RWPE2 (cell line): ENCODE results near the gene CFAP74.

Source experiments
- ATAC-seq: fragments of 200-7000 bp; cut with Tn5 transposase; 3 replicates; pipeline ENCODE4 v1.9.1; 2021; ENCODE audit warnings: low read depth
- DNase-seq: peaks from one replicate; pipeline ENCODE4 v3.0.0-alpha.2; 2020; ENCODE audit warnings: low spot score
- H3K27ac ChIP-seq: fragments of 450-650 bp; 2 replicates; pipeline ENCODE4 v1.5.1; 2017; ENCODE audit warnings: mild to moderate bottlenecking; ENCODE audit not compliant: poor library complexity, severe bottlenecking
- H3K27me3 ChIP-seq: fragments of 250-450 bp; sonication (Bioruptor Pico); 2 replicates; pipeline ENCODE4 v1.5.1; 2021; ENCODE audit warnings: mild to moderate bottlenecking, moderate library complexity; ENCODE audit not compliant: insufficient read depth, poor library complexity, severe bottlenecking
- H3K36me3 ChIP-seq: fragments of 250-450 bp; sonication (Bioruptor Pico); 2 replicates; pipeline ENCODE4 v1.5.1; 2020; ENCODE audit warnings: low read depth, mild to moderate bottlenecking, moderate library complexity
- H3K4me1 ChIP-seq: fragments of 250-450 bp; sonication (Bioruptor Pico); 2 replicates; pipeline ENCODE4 v1.5.1; 2021; ENCODE audit warnings: mild to moderate bottlenecking, moderate library complexity; ENCODE audit not compliant: insufficient read depth, poor library complexity, severe bottlenecking
- H3K4me3 ChIP-seq: fragments of 250-450 bp; sonication (Bioruptor Pico); 2 replicates; pipeline ENCODE4 v1.5.1; 2021; ENCODE audit warnings: mild to moderate bottlenecking, moderate library complexity; ENCODE audit not compliant: severe bottlenecking
- H3K9me3 ChIP-seq: fragments of 250-450 bp; sonication (Bioruptor Pico); 2 replicates; pipeline ENCODE4 v1.5.1; 2021; ENCODE audit warnings: mild to moderate bottlenecking, moderate library complexity; ENCODE audit not compliant: severe bottlenecking
- TF ChIP-seq, protein P1 (sequence below): fragments of 450-650 bp; IDR thresholded peaks from one replicate; pipeline ENCODE4 v1.5.1; 2017; ENCODE audit warnings: mild to moderate bottlenecking, moderate library complexity; ENCODE audit not compliant: poor library complexity, severe bottlenecking

The CFAP74 gene

DNA sequence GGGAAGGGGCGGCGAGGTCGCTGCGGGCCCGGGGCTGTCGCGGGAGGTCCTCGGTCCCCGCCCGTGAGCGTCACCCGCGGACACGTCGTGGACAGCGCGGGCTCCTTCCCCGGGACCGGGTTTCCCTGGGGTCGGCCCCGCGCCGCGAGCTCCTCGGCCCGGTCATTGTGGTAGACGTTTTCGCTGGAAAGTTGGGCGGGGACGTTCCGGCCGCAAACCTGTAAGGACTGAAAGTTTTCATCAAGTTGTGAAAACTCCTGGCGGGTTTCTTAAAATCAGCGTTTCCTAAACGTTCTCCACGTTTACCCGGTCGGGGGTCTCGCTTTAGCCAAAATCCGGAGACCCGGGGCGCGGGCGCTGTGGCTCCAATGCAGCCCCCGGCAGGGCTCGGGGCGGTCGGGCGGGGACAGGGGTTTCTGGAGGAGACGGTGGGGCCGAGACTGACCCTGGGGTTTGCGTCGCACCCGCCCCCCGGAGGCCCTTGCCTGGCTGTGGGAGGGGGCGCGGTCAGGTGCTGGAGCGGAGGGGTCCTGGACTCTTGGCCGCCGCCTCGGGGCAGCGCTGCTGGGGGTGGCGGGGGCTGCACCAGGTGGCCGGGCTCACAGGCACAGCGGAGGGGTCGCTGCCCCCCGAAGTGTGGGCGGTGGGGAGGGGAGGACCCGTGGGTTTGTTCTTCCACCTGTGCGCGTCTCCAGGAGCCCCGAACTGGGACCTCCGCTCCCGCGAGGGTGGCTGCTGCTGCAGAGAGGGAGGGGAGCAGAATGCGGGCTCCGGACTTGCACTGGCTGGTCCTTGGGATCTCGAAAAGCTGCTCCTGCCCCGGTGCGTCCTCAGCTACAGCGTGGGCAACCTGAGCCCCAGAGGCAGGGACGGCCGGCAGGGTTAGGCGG lies 47.5 kb upstream of the CFAP74 start:
- Histone ChIP-seq H3K9me3 (no peaks in the 10 kb centered on the region), H3K27ac (peak overlapping the region; percentile 54), H3K27me3 (no peaks in the 10 kb centered on the region), H3K4me1 (no peaks in the 10 kb centered on the region), H3K4me3 (peak overlapping the region; percentile 57), H3K36me3 (peaks cover 9% of the 10 kb centered on the region; the same call in 1 of the 2 replicates)
- DNase-seq (no peak), ATAC-seq (no peak)
- TF ChIP-seq, protein P1, sequence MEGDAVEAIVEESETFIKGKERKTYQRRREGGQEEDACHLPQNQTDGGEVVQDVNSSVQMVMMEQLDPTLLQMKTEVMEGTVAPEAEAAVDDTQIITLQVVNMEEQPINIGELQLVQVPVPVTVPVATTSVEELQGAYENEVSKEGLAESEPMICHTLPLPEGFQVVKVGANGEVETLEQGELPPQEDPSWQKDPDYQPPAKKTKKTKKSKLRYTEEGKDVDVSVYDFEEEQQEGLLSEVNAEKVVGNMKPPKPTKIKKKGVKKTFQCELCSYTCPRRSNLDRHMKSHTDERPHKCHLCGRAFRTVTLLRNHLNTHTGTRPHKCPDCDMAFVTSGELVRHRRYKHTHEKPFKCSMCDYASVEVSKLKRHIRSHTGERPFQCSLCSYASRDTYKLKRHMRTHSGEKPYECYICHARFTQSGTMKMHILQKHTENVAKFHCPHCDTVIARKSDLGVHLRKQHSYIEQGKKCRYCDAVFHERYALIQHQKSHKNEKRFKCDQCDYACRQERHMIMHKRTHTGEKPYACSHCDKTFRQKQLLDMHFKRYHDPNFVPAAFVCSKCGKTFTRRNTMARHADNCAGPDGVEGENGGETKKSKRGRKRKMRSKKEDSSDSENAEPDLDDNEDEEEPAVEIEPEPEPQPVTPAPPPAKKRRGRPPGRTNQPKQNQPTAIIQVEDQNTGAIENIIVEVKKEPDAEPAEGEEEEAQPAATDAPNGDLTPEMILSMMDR: no peak

GRCh38 chr1:2050461-2050792 lies 46.8 kb upstream of the CFAP74 start:
- no peak for DNase-seq
- no peaks in the 10 kb centered on the region for H3K4me1 ChIP-seq
- ATAC-seq: peak; percentile 11; the same call in 2 of the 3 replicates
- H3K27me3 ChIP-seq: no peaks in the 10 kb centered on the region
- H3K9me3 ChIP-seq: no peaks in the 10 kb centered on the region
- peak overlapping the region; percentile 54 for H3K27ac ChIP-seq
- peak overlapping the region; percentile 57 for H3K4me3 ChIP-seq
- TF ChIP-seq, protein P1: no peak
- H3K36me3 ChIP-seq: peaks cover 2% of the 10 kb centered on the region; the same call in 1 of the 2 replicates

GRCh38 chr1:2049718-2050431 lies 46.3 kb upstream of the CFAP74 start, which contains the start of gene PRKCZ:
TSS of gene PRKCZ (plus strand) at chr1:2050411. CDS start at chr1:2050631, 220 bp downstream.
- DNase-seq (peak; percentile 96), ATAC-seq (peak; percentile 78)
- Histone ChIP-seq H3K4me3 (peak within 1 kb of the TSS; percentile 57), H3K27ac (peak within 1 kb of the TSS; percentile 54), H3K4me1 (no peaks in the 10 kb centered on the region), H3K36me3 (no peaks in the 10 kb centered on the region), H3K9me3 (no peaks in the 10 kb centered on the region), H3K27me3 (no peaks in the 10 kb centered on the region)
- TF ChIP-seq, protein P1: peak; percentile 19

DNA sequence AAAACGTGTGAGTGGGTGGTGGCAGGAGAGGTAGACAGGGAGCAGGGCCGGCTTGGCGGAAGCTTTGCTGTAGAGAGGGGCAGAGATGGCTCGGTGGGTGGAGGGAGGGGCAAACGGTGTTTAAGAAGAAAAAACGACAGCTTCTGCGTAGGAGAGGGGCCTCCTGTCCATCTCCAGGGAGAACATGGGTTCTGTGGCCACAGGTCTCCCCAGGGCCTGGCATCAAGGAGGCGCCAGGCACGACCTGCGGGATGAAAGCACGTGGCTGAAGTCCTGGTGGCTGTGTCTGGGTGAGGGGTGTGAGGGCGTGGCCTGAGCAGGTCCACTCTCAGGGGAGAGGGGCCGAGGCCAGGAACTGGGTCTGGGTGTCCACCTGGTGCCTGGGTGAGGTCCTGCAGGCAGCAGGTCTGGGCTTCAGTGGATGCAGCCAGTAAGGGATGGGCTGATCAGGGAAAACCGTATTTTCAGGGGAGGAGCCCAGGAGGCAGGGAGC lies 45.7 kb upstream of the CFAP74 start:
- Histone ChIP-seq H3K36me3 (no peaks in the 10 kb centered on the region), H3K9me3 (no peaks in the 10 kb centered on the region), H3K4me3 (peak overlapping the region; percentile 57), H3K27me3 (no peaks in the 10 kb centered on the region), H3K4me1 (no peaks in the 10 kb centered on the region), H3K27ac (peak overlapping the region; percentile 54)
- TF ChIP-seq, protein P1: peak; percentile 47
- ATAC-seq: peak; percentile 54
- DNase-seq: no peak
